ENCODE results near the gene SLC35F3. TPM values are rescaled to one million over a fixed set of nuclear protein-coding genes. Genes with fewer than 3 reads are reported as not detected.

Gene SLC35F3
- total RNA-seq, 1 donor from 2014 or later, result 0.68 TPM

DNA sequence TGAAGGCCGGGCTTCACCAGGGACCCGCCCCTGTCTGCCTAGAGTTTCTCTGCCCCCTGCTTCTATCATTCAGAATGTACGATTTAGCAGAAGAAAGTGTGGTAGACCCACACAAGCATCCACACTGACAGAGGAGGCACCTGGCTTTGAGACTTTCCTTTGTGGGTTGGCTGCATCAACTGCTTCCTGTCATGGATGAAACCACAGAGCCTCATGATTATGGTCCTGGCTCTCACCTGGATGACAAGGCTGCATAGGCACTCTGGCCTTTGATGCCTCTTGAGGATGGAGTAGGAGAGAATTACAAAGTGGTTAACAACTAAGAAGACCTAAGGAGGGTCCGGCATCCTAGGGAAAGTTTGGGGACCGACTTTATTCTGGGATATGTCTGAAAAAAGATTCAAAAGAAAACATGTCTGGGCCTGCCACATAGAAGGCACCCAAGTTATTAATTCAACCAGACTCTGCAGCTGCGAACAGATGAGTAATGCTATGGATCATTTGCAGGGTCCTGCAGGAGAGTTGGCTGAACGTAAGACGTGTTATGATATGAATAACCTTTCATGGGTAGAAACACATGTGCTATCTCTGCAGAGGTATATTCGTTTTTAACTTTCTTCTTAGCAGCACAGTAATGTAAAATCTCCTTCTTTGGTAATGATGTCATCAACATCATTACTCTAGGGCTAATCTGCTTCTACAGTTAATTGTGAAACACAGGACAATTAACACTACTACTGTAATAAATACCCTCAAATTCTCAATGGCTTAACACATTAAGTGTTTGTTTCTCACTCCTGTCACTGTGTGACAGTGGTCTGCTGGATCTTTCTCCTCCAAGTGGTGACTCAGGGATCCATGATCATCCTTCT, 136.2 kb downstream of the SLC35F3 start:
- no peak for ATAC-seq

DNA sequence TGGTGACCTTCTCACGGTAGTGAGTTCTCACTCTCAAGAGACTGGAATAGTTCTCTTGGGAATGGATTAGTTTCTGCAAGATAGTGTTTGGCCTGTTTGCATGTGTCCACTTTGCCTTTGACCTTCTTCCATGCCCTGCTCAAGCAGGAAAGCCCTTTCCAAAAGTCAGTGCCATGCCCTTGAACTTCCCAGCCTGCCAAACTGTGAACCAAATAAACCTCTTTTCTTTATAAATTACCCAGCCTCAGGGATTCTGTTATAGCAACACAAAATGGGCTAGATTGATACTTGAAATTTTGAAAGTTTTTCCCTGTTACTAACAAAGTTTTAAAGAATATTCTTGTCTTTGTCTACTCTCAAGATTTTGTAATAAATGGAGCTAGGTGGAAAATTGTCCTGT, 139.6 kb downstream of the SLC35F3 start:
- no peak for ATAC-seq

DNA sequence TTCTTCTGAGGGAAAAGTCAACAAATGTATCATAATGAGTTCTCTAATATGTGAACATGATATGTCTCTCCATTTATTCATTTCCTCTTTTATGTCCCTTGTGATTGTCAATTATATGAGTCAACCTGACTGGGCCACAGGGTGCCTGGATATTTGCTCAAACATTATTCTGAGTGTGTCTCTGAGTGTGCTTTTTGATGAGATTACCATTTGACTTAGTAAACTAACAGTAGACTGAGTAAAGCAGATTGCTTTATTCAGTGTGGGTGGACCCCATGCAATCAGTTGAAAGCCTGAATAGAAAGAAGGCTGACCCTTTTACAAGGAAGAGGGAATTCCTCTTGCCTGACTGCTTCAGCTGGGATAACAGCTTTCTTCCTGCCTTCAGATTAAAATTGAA, 142.6 kb downstream of the SLC35F3 start:
- ATAC-seq, result no peak

- ATAC-seq, result no peak
Observed at GRCh38 chr1:234062166-234062565, 157.7 kb downstream of the SLC35F3 start.

DNA sequence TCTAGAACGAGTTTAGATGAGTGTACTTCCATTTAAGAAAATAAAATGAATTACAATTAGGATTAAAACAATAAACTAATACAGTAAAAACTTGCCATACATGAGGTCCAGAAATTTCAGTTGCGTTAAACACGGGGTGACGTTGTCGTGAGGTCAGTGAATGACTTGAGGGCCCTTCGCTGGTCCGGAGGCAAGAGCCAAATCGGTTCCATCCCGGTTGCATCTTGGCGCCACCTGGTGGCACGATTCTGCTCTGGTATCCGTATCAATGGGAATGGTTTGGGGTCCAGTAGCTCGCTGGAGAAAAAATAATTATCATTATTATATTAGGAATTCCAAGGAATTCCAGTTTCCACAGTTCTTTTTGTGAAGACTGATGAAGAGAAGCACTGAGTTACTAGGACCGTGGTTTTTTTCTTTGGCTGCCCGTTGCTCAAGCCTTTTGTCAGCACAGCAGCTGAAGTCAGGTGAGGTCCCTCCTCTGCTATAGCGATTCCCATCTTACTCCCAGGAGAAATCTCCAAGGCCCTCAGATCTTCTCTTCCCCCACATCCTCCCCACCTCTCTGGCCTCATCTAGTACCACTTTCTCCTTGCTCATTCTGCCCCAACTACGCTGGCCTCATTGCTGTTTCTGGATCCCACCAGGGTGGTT, 161.4 kb downstream of the SLC35F3 start:
- no peak for ATAC-seq

DNA sequence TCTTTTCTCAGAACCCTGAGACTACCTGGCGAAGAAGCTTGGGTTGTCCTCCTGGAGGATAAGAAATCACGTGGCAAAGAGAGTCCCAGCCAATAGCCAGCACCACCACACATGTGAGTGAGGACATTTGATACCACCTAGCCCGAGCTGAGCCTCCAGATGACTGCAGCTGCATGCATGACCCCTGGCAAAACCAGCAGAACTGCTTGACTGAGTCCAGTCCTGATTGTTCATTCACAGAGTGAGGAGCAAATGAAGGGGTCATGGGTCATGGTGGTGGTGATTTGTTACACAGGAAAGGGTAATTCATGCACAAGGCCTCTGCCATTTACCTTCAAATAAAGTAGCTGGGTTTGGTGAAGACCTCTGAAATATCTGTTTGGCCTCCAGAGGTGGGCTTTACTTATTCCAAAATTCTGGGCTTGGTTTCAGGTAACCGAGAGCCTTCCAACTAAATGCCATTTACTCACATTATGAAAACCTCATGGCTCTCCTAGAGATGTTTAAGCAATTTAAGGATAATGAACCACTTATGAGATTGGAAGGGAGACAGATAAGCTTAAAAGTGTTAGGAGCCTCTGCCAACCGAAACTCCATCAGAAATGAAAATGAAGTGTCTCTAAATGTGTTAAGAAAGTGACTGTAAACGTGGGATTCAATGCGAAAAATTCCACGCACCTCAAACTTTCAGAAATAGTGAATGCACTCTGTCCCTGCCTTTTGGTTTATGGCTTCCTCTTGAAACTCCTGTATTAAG, 163.3 kb downstream of the SLC35F3 start:
- ATAC-seq, result no peak

- peak; percentile 49 for ATAC-seq
Observed at GRCh38 chr1:234069760-234070159, 165.3 kb downstream of the SLC35F3 start.

DNA sequence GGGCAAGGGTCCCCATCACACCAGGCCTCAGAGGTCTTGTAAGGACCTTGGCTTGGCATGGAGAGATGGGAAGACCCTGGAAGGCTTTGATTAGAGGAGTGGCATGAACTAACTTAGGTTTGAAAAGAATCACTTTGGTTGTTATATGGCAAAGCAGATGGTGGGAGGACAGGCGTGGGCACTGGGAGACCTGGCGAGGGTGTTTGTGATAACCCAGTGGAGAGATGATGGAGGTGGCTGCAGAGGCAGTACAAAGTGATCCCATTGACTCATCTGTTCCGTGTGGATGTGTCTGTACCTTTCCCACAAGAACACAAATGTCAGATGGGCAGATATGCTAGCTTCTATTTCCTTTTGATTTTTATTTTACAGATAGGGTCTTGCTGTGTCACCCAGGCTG, 168.3 kb downstream of the SLC35F3 start:
- no peak for ATAC-seq

DNA sequence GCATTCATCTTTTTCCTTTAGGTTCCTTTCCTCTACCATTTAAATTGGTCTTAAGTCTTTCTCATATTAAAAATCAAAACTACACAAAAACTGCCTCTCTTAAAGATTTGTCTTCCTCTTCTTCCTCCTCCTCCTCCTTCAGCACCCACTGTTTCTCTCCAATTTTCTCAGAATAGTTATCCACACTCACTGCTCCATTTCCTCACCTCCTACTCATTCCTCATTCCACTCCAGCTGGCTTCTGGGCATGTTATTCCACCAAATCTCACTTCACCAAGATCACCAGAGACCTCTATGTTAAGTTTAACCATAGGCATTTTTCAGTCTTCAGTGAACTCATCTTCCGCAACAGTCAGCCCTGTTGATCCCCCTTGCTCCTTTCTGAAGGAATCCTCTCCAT, 173.7 kb downstream of the SLC35F3 start:
- no peak for ATAC-seq

DNA sequence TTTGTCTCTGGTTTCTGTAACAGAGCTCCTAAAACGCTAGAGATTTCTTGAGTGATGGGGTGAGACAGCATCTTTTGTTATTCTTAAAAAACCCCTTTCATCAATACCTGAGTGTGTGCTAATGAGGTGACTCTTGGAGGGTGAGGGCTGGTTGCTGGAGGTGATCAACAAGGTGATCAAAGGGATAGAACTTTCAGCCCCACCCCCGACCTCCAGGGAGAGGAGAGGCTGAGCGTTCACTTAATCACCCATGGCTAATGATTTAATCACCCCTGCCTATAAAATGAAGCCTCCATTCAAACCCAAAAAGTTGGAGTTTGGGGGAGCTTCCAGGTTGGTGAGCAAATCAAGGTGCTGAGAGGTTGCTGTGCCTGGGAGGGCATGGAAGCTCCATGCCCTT, 175.4 kb downstream of the SLC35F3 start:
- no peak for ATAC-seq

DNA sequence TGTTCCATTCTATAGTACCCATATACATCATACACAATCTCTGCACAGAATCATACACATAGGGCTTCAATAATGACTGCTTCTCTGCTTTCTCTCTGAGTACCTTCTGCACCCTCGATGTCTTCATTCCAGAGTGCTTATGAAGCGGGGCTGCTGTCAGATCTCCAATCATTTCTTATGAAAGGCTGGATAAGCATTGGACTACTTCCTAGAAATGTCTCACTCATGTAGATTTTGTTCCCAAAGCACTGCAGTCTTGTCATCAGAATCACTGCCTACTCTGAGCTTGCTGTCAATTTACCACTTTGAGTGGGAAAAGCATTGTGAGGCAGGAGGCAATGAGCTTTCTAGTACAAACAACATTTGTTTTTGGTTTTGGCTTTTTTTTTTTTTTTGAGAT, 179.0 kb downstream of the SLC35F3 start:
- ATAC-seq, result no peak

GRCh38 chr1:234089396-234089795, 184.9 kb downstream of the SLC35F3 start:
- ATAC-seq, result no peak

DNA sequence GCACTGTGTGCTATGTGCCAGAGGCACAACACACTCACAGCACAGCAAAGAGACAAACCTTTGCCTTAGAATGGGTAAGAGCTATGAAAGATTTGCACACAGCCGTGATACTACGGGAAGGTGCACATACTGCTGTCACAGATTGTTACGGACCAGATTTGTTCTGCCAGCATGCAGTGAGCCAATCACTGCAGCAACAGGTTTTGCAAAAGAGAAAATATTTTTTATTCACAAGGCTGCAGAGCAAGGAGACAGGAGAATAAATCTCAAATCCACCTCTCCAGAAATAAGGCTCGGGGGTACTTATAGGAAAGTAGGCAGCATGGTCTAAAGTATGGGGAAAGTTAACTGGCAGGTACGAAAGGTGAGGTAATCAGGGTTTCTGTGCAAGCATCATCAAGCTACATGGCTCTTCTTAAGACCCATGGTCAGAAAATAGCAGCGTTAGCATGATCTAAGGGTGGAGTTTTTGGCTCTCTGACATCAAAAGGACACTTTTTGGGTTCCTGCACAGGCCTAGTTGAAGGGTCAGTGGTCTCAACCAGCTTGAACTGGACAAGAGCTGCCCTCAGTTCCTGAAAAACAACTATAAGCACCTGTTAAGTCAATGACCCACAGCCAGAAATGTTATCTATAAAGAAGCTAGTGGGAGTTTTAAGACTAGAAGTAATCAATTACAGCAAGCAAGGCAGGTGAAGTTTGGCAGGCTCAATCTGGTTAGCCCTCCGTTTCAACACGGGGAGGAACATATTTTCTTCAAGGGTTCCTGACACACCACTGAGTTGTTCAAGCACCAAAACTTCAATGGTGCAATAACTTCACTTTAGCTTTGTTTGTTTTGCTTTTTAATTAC, 186.0 kb downstream of the SLC35F3 start:
- ATAC-seq, result no peak

- no peak for ATAC-seq
Observed at GRCh38 chr1:234091065-234091401, 186.6 kb downstream of the SLC35F3 start.

- no peak for ATAC-seq
Observed at GRCh38 chr1:234091876-234092275, 187.4 kb downstream of the SLC35F3 start.

DNA sequence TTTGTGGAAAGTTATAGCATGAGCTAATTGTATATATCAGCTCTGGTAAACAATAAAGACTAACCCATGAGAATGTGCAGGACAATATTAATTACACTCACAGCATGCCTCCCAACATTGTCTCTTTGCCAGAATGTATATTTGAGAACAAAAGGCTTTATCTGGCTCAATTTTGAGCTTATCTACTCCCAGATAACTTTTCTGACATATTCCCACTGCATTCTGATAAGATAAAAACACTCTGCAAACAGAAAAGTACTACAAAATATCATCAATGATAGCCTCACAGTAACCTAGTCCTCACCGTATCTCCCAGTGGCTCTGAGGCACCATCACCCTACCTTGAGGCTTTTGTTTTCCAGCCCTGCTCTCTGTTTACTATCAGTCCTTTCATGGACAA, 188.6 kb downstream of the SLC35F3 start:
- ATAC-seq, result no peak

- no peak for ATAC-seq
Observed at GRCh38 chr1:234093741-234094140, 189.3 kb downstream of the SLC35F3 start.

DNA sequence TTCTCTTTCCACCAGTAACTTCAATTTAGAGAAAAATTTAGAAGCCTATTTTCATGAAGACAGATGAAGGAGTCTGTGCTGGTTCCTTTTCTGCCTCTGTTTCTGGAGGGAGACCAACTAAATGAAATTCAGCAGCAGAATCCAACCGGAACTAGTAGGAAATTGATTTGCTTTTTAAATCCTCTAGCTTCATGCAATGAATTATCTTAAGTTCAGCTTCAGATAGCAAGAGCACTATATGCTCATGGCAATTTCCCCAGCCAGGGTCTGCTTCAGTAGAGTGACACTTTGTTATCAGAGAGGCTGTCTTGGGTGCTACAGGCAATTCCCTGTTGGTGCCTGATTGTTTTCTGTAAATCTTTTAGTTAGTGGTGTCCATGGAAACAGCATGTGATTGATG, 189.7 kb downstream of the SLC35F3 start:
- no peak for ATAC-seq

GRCh38 chr1:234096161-234096770, 191.8 kb downstream of the SLC35F3 start:
- ATAC-seq, result no peak

GRCh38 chr1:234102583-234102982, 198.1 kb downstream of the SLC35F3 start:
- ATAC-seq, result no peak

DNA sequence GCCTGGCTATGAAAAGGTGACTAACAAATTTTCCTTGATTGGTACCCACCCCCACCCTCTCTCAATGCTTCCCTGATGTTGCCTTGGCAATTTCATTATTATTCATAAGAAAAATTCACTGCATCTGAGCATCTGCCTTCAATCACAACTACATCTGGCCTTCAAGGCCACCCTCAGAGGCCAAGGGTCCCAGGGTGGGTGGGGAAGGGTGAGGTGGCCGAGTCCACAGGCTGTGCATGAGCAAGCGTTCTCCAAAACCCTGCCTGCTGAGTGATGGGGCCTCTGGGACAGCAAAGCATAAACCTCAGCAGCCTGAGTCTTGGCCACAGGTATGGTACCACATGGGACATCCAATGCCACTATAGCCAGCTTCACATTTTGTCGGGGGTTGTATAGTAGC, 198.7 kb downstream of the SLC35F3 start:
- no peak for ATAC-seq

GRCh38 chr1:234106032-234106431, 201.6 kb downstream of the SLC35F3 start:
- no peak for ATAC-seq
